HepG2 (cell line): ENCODE data around the gene COX4I1. TPM values are rescaled to one million over a fixed set of nuclear protein-coding genes. Genes with fewer than 3 reads are reported as not detected.
A peak's percentile ranks its signal among the peaks of the same experiment; 100 is the strongest.

ENCODE experiments used
- ARID5B ChIP-seq: IDR thresholded peaks from 2 replicates; pipeline ENCODE4 v1.4.0; 2020; ENCODE audit warnings: mild to moderate bottlenecking, missing genetic modification reagents
- CAMTA2 ChIP-seq: sonication (generic); formaldehyde crosslinking; IDR thresholded peaks from 2 replicates; pipeline ENCODE4 v1.4.0; 2020; ENCODE audit warnings: mild to moderate bottlenecking, missing genetic modification reagents, borderline replicate concordance
- CENPX ChIP-seq: sonication (generic); formaldehyde crosslinking; IDR thresholded peaks from 2 replicates; pipeline ENCODE4 v1.9.0; 2021; ENCODE audit warnings: mild to moderate bottlenecking, missing genetic modification reagents, moderate library complexity
- ELF1 ChIP-seq: sonication (generic); formaldehyde crosslinking; IDR thresholded peaks from 2 replicates; pipeline ENCODE4 v1.4.0; 2020; ENCODE audit warnings: missing genetic modification reagents
- IRF9 ChIP-seq: sonication (generic); formaldehyde crosslinking; IDR thresholded peaks from 2 replicates; pipeline ENCODE4 v1.8.0; 2022; ENCODE audit warnings: missing genetic modification reagents, mild to moderate bottlenecking, borderline replicate concordance
- JARID2 ChIP-seq: sonication (generic); formaldehyde crosslinking; IDR thresholded peaks from 2 replicates; pipeline ENCODE4 v1.8.1; 2023; ENCODE audit warnings: missing genetic modification reagents, inconsistent platforms; ENCODE audit not compliant: insufficient replicate concordance
- MTERF4 ChIP-seq: sonication (generic); formaldehyde crosslinking; IDR thresholded peaks from 2 replicates; pipeline ENCODE4 v1.8.0; 2023; ENCODE audit warnings: mild to moderate bottlenecking, missing genetic modification reagents
- NCOA2 ChIP-seq: sonication (generic); formaldehyde crosslinking; IDR thresholded peaks from 2 replicates; pipeline ENCODE4 v1.8.0; 2022; ENCODE audit warnings: inconsistent platforms
- SRF ChIP-seq: IDR thresholded peaks from 2 replicates; pipeline ENCODE4 v1.6.1; 2011; ENCODE audit warnings: mild to moderate bottlenecking, low read depth, low read length, moderate library complexity
- TP53 ChIP-seq: sonication (generic); formaldehyde crosslinking; conservative IDR thresholded peaks from 2 replicates; pipeline ENCODE4 v1.4.0; 2020; ENCODE audit warnings: missing genetic modification reagents
- ZBED4 ChIP-seq: sonication (generic); formaldehyde crosslinking; IDR thresholded peaks from 2 replicates; pipeline ENCODE4 v1.4.0; 2020; ENCODE audit warnings: missing genetic modification reagents, borderline replicate concordance
- ZBTB21 ChIP-seq: sonication (generic); formaldehyde crosslinking; IDR thresholded peaks from 2 replicates; pipeline ENCODE4 v1.4.0; 2020; ENCODE audit warnings: missing genetic modification reagents
- ZNF263 ChIP-seq: sonication (generic); formaldehyde crosslinking; IDR thresholded peaks from 2 replicates; pipeline ENCODE4 v1.4.0; 2020; ENCODE audit warnings: missing genetic modification reagents
- ZNF296 ChIP-seq: sonication (generic); formaldehyde crosslinking; conservative IDR thresholded peaks from 2 replicates; pipeline ENCODE4 v1.5.0; 2020; ENCODE audit warnings: mild to moderate bottlenecking, missing genetic modification reagents
- ZNF619 ChIP-seq: sonication (generic); formaldehyde crosslinking; IDR thresholded peaks from 2 replicates; pipeline ENCODE4 v1.4.0; 2020; ENCODE audit warnings: mild to moderate bottlenecking, missing genetic modification reagents
- ZNF704 ChIP-seq: sonication (generic); formaldehyde crosslinking; IDR thresholded peaks from 2 replicates; pipeline ENCODE4 v1.8.1; 2023; ENCODE audit warnings: mild to moderate bottlenecking, inconsistent platforms, moderate library complexity, missing genetic modification reagents, borderline replicate concordance
- polyA plus RNA-seq, 8 experiments: library from polyadenylated mRNA; depleted of rRNA in 3 of 8; stranded (reverse) in 7 of 8; unstranded in 1 of 8; fragments of >200 nt; fragmentation: Illumina TruSeq in 4 of 8; extraction: Trizol in 4 of 8; gene quantifications; 2 replicates each; pipeline versions ENCODE4 v1.2.1 to v1.2.3, GENCODE V29; 2011 to 2016; ENCODE audit warnings: low read depth in 4 of 8, missing spikeins in 1 of 8, mixed read lengths in 1 of 8; ENCODE audit not compliant: insufficient read depth in 1 of 8
- total RNA-seq, 5 experiments: library from RNA; depleted of rRNA; stranded (reverse); fragments of >200 nt; fragmentation: Illumina TruSeq; extraction: Trizol; gene quantifications; 2 replicates each; pipeline ENCODE4 v1.2.3, GENCODE V29; 2016; ENCODE audit warnings: low read depth in 1 of 5

COX4I1 gene
- total and polyA plus RNA-seq, 2 of the 13 experiments (the other 11 are each of a cell fraction or from before 2014, with no cell fraction given) = 658 to 902 TPM

- TF ChIP-seq ARID5B (CRISPR knock-in tag) = peak; percentile 59
- TF ChIP-seq TP53 (CRISPR knock-in tag) = no peak
- peak; percentile 98 for TF ChIP-seq IRF9
- TF ChIP-seq MTERF4 = peak; percentile 48; the same call in 1 of the 2 replicates
- TF ChIP-seq ZNF296 = 0 out of 2 replicates have a peak, but pooled peaks have one; percentile 13
- TF ChIP-seq ZBED4 (CRISPR knock-in tag) = 0 out of 2 replicates have a peak, but pooled peaks have one; percentile 20
- peak; percentile 85 for TF ChIP-seq ZNF263 (CRISPR knock-in tag)
- TF ChIP-seq NCOA2 (CRISPR knock-in tag) = peak; percentile 36; the same call in 1 of the 2 replicates
- no peak for TF ChIP-seq SRF
- peak; percentile 46; the same call in 1 of the 2 replicates for TF ChIP-seq ZNF704 (CRISPR knock-in tag)
- peak; percentile 91 for TF ChIP-seq ZBTB21
- TF ChIP-seq JARID2 (CRISPR knock-in tag) = no peak
- no peak for TF ChIP-seq CENPX
- peak; percentile 67; the same call in 1 of the 2 replicates for TF ChIP-seq ZNF619 (CRISPR knock-in tag)
- TF ChIP-seq CAMTA2 (CRISPR knock-in tag) = peak; percentile 91; the same call in 1 of the 2 replicates
- TF ChIP-seq ELF1 (CRISPR knock-in tag) = peak; percentile 97
These were observed at the start of gene COX4I1, which contains the start of gene EMC8 (continued) for GRCh38 chr16:85799497-85800320.
